ENCODE results near the gene RBM47. TPM values are rescaled to one million over a fixed set of nuclear protein-coding genes. Genes with fewer than 3 reads are reported as not detected.
"Not testable (repeated sequence)": the region's sequence is repeated elsewhere in the genome, so short reads cannot be mapped to it uniquely, and the experiment has no call there.

RBM47 gene
- total and polyA plus RNA-seq, 4 donors = 25.9 to 119 (median 94.0) TPM

DNA sequence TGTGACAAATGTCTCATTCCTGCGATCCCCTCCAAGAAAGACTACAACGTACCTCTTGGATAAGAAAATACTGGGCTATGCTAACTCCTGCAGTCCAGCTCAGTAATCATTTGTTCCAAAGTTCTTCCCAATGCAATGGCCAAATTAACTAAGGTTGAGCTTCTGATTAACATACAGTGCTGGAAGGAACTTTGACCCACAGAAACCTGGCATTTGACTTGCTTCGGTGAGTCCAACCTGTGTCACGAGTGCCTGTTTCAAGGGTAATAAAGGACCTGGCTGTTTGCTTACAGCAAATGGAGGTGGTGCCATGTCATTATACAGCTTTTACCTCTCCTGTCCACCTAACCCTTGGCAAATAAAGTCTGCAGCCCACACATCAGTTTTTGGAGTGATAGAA lies 83.2 kb downstream of the RBM47 start:
- WGBS, 2 donors = 77 to 90% methylated on average over 4 of the region's 4 CpGs
- no peaks in the 10 kb centered on the region for H3K9me3 ChIP-seq (ENCODE audit: control insufficient read depth in 4 of 4, insufficient read depth in 3 of 4, low read length in 3 of 4)
- peaks cover 0 to 1% (median 0%) of the 10 kb centered on the region in 4 donors for H3K36me3 ChIP-seq (ENCODE audit: control insufficient read depth in 4 of 4, insufficient read depth in 4 of 4, low read length in 4 of 4)
- DNase-seq = no peak
- no peak overlapping the region for H3K9ac ChIP-seq (ENCODE audit: insufficient read depth in 1 of 2, low read length in 2 of 2)
- H3K27ac ChIP-seq (ENCODE audit: low read depth in 1 of 2, low read length in 1 of 2) = no peak overlapping the region
- TF ChIP-seq, protein P1, sequence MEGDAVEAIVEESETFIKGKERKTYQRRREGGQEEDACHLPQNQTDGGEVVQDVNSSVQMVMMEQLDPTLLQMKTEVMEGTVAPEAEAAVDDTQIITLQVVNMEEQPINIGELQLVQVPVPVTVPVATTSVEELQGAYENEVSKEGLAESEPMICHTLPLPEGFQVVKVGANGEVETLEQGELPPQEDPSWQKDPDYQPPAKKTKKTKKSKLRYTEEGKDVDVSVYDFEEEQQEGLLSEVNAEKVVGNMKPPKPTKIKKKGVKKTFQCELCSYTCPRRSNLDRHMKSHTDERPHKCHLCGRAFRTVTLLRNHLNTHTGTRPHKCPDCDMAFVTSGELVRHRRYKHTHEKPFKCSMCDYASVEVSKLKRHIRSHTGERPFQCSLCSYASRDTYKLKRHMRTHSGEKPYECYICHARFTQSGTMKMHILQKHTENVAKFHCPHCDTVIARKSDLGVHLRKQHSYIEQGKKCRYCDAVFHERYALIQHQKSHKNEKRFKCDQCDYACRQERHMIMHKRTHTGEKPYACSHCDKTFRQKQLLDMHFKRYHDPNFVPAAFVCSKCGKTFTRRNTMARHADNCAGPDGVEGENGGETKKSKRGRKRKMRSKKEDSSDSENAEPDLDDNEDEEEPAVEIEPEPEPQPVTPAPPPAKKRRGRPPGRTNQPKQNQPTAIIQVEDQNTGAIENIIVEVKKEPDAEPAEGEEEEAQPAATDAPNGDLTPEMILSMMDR (IDR thresholded peaks at IDR 0.05; ENCODE audit: control extremely low read depth, extremely low read depth) = no peak
- peaks cover 0 to 8% (median 0%) of the 10 kb centered on the region in 5 donors for H3K4me1 ChIP-seq (ENCODE audit: control insufficient read depth in 5 of 5, insufficient read depth in 5 of 5, low read length in 5 of 5)
- H3K4me3 ChIP-seq = no peak overlapping the region
- no peak for ATAC-seq (ENCODE audit: insufficient read depth, low FRiP score)
- H3K27me3 ChIP-seq (ENCODE audit: control insufficient read depth in 3 of 3, insufficient read depth in 3 of 3, low read length in 2 of 3) = no peaks in the 10 kb centered on the region

DNA sequence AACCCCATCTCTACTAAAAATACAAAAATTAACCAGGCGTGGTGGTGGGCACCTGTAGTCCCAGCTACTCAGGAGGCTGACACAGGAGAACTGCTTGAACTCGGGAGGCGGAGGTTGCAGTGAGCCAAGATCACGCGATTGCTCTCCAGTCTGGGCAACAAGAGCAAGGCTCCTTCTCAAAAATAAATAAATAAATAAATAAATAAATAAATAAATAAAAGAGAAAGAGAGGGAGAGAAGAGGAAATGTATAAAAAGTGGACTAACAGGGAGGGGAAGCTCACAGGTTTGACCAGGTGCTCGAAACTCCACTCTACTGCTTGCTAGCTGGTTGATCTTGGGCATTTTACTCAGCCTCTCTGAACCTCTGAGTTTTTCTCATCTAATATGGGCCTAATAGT lies 84.2 kb downstream of the RBM47 start:
- H3K4me3 ChIP-seq; H3K9me3 ChIP-seq (ENCODE audit: control insufficient read depth in 4 of 4, insufficient read depth in 3 of 4, low read length in 3 of 4); H3K36me3 ChIP-seq (ENCODE audit: control insufficient read depth in 4 of 4, insufficient read depth in 4 of 4, low read length in 4 of 4); H3K4me1 ChIP-seq (ENCODE audit: control insufficient read depth in 5 of 5, insufficient read depth in 5 of 5, low read length in 5 of 5); H3K9ac ChIP-seq (ENCODE audit: insufficient read depth in 1 of 2, low read length in 2 of 2); DNase-seq; ATAC-seq (ENCODE audit: insufficient read depth, low FRiP score); H3K27me3 ChIP-seq (ENCODE audit: control insufficient read depth in 3 of 3, insufficient read depth in 3 of 3, low read length in 2 of 3); H3K27ac ChIP-seq (ENCODE audit: low read depth in 1 of 2, low read length in 1 of 2): not testable (repeated sequence)
- 95 to 98% methylated on average over 6 of the region's 6 CpGs for WGBS, 2 donors

DNA sequence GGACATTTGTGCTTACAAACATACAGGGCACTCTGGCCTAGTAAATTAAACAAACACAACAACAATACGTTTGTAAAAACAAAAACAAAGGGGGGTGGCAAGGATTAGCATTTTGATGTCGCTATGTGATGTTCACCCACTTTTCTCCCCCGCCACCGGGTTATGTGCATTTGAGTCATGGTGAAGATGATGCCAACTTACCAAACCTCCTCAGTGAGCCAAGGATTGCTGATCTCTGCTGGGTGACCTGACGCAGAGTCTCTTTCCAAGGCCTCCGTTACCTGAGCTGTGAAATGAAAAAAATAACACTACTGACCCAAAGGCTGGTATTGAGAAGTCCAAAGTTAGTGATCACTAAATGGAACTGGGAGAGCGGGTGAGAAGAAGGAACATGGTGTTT lies 85.4 kb downstream of the RBM47 start:
- no peak for DNase-seq
- TF ChIP-seq, protein P1 (IDR thresholded peaks at IDR 0.05; ENCODE audit: control extremely low read depth, extremely low read depth) = no peak

DNA sequence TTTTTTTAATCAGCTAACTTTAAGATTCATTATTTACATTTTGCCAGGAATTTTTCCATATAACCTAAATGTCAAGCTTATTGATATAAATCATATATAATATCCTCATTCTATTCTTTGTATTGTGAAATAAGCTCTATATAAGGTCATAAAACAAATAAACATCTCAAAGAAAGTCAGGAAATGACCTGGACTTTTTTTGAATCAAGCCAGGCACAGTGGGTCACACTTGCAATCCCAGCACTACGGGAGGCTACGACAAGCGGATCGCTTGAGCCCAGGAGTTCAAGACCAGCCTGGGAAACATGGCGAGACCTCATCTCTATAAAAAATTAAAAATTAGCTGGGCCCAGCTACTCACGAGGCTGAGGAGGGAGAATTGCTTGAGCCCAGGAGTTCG lies 88.9 kb downstream of the RBM47 start:
- DNase-seq (no peak), ATAC-seq (ENCODE audit: insufficient read depth, low FRiP score) (no peak)
- no peak overlapping the region for H3K9ac ChIP-seq (ENCODE audit: insufficient read depth in 1 of 2, low read length in 2 of 2)
- no peak overlapping the region for H3K4me3 ChIP-seq
- H3K27me3 ChIP-seq (ENCODE audit: control insufficient read depth in 3 of 3, insufficient read depth in 3 of 3, low read length in 2 of 3) = no peaks in the 10 kb centered on the region
- 77 to 85% methylated on average over 7 of the region's 7 CpGs for WGBS, 2 donors
- H3K36me3 ChIP-seq (ENCODE audit: control insufficient read depth in 4 of 4, insufficient read depth in 4 of 4, low read length in 4 of 4) = peaks cover 0 to 1% (median 0%) of the 10 kb centered on the region in 4 donors
- no peak overlapping the region for H3K27ac ChIP-seq (ENCODE audit: low read depth in 1 of 2, low read length in 1 of 2)
- no peaks in the 10 kb centered on the region for H3K4me1 ChIP-seq (ENCODE audit: control insufficient read depth in 5 of 5, insufficient read depth in 5 of 5, low read length in 5 of 5)
- H3K9me3 ChIP-seq (ENCODE audit: control insufficient read depth in 4 of 4, insufficient read depth in 3 of 4, low read length in 3 of 4) = no peaks in the 10 kb centered on the region
- TF ChIP-seq, protein P1 (IDR thresholded peaks at IDR 0.05; ENCODE audit: control extremely low read depth, extremely low read depth) = no peak

More for the DNA sequence above, 85.4 kb downstream of the RBM47 start:
- Histone ChIP-seq H3K9ac (ENCODE audit: insufficient read depth in 1 of 2, low read length in 2 of 2) (no peak overlapping the region), H3K36me3 (ENCODE audit: control insufficient read depth in 4 of 4, insufficient read depth in 4 of 4, low read length in 4 of 4) (peaks cover 0 to 1% (median 0%) of the 10 kb centered on the region in 4 donors), H3K9me3 (ENCODE audit: control insufficient read depth in 4 of 4, insufficient read depth in 3 of 4, low read length in 3 of 4) (no peaks in the 10 kb centered on the region), H3K27me3 (ENCODE audit: control insufficient read depth in 3 of 3, insufficient read depth in 3 of 3, low read length in 2 of 3) (no peaks in the 10 kb centered on the region), H3K27ac (ENCODE audit: low read depth in 1 of 2, low read length in 1 of 2) (no peak overlapping the region), H3K4me3 (no peak overlapping the region), H3K4me1 (ENCODE audit: control insufficient read depth in 5 of 5, insufficient read depth in 5 of 5, low read length in 5 of 5) (peaks cover 0 to 7% (median 0%) of the 10 kb centered on the region in 5 donors)
- 91 to 95% methylated on average over 7 of the region's 7 CpGs for WGBS, 2 donors
- ATAC-seq (ENCODE audit: insufficient read depth, low FRiP score) = no peak
